WERI-Rb-1 (cell line): ENCODE data around the gene HELZ.

Experiments used
- DNase-seq: peaks from one replicate; pipeline ENCODE4 v3.0.0-alpha.2; 2020
- H3K27ac ChIP-seq: fragments of 250-450 bp; sonication (Bioruptor Pico); 2 replicates; pipeline ENCODE4 v1.5.1; 2020; ENCODE audit warnings: mild to moderate bottlenecking, moderate library complexity
- H3K27me3 ChIP-seq: fragments of 250-450 bp; sonication (Bioruptor Pico); 2 replicates; pipeline ENCODE4 v1.5.1; 2021; ENCODE audit warnings: mild to moderate bottlenecking, low read depth, moderate library complexity; ENCODE audit not compliant: insufficient read depth, severe bottlenecking
- H3K36me3 ChIP-seq: fragments of 250-450 bp; sonication (Bioruptor Pico); 2 replicates; pipeline ENCODE4 v1.5.1; 2020; ENCODE audit warnings: mild to moderate bottlenecking, moderate library complexity
- H3K4me3 ChIP-seq: 2 replicates; pipeline ENCODE4 v1.5.1; 2011; ENCODE audit warnings: low read depth, mild to moderate bottlenecking, control low read depth, low read length
- H3K9me3 ChIP-seq: fragments of 250-450 bp; sonication (Bioruptor Pico); 2 replicates; pipeline ENCODE4 v1.5.1; 2021; ENCODE audit warnings: mild to moderate bottlenecking, moderate library complexity; ENCODE audit not compliant: severe bottlenecking
- CTCF ChIP-seq: IDR thresholded peaks from 2 replicates; pipeline ENCODE4 v1.5.1; 2011; ENCODE audit warnings: low read depth, mild to moderate bottlenecking, control low read depth, inconsistent platforms, low read length

HELZ gene

GRCh38 chr17:67038861-67039365 is 206.1 kb downstream of the HELZ start:
- H3K27me3 ChIP-seq, result no peaks in the 10 kb centered on the region
- peaks cover 19% of the 10 kb centered on the region for H3K9me3 ChIP-seq
- no peak overlapping the region for H3K4me3 ChIP-seq
- no peak overlapping the region for H3K27ac ChIP-seq
- TF ChIP-seq CTCF, result no peak
- DNase-seq, result no peak
- no peaks in the 10 kb centered on the region for H3K36me3 ChIP-seq

- no peak for DNase-seq
- Histone ChIP-seq H3K27me3 (no peaks in the 10 kb centered on the region), H3K27ac (0 out of 2 replicates have a peak overlapping the region, but pooled peaks have one; percentile 17), H3K4me3 (no peak overlapping the region), H3K36me3 (no peaks in the 10 kb centered on the region), H3K9me3 (peaks cover 19% of the 10 kb centered on the region)
- TF ChIP-seq CTCF, result no peak
Observed at GRCh38 chr17:67035131-67036083, 209.6 kb downstream of the HELZ start.

- no peak for TF ChIP-seq CTCF
- peaks cover 14% of the 10 kb centered on the region for H3K9me3 ChIP-seq
- H3K27ac ChIP-seq, result no peak overlapping the region
- H3K27me3 ChIP-seq, result no peaks in the 10 kb centered on the region
- no peaks in the 10 kb centered on the region for H3K36me3 ChIP-seq
- DNase-seq, result no peak
- no peak overlapping the region for H3K4me3 ChIP-seq
Observed at GRCh38 chr17:67033613-67034012, 211.4 kb downstream of the HELZ start.

- Histone ChIP-seq H3K27ac (no peak overlapping the region), H3K36me3 (no peaks in the 10 kb centered on the region), H3K9me3 (peaks cover 14% of the 10 kb centered on the region), H3K4me3 (no peak overlapping the region), H3K27me3 (no peaks in the 10 kb centered on the region)
- no peak for TF ChIP-seq CTCF
- DNase-seq, result no peak
Observed at GRCh38 chr17:67032985-67033384, 212.0 kb downstream of the HELZ start.

- no peak for TF ChIP-seq CTCF
- Histone ChIP-seq H3K27me3 (no peaks in the 10 kb centered on the region), H3K9me3 (peaks cover 14% of the 10 kb centered on the region), H3K36me3 (no peaks in the 10 kb centered on the region), H3K27ac (no peak overlapping the region), H3K4me3 (no peak overlapping the region)
- DNase-seq, result no peak
Observed at GRCh38 chr17:67032382-67032781, 212.6 kb downstream of the HELZ start.
